Suprapubic skin (tissue), 4 donors: ENCODE measurements around the gene PRKAG2.

Experiments used
- POLR2A ChIP-seq, 2 donors: fragments of 450-650 bp; IDR thresholded peaks; one replicate each; pipeline ENCODE4 v1.6.1; 2017; ENCODE audit warnings: antibody characterized with exemption in 2 of 2, mild to moderate bottlenecking in 2 of 2, moderate library complexity in 2 of 2
- POLR2AphosphoS5 ChIP-seq, 3 donors: sonication (generic); formaldehyde crosslinking; IDR thresholded peaks; one replicate each; pipeline ENCODE4 v1.6.1; 2017; ENCODE audit warnings: antibody characterized with exemption in 3 of 3
- TF ChIP-seq, protein P1 (sequence below), 2 donors: fragments of 200-600 bp in 1 of 2; fragments of 450-650 bp in 1 of 2; sonication (generic) in 1 of 2; IDR thresholded peaks; one replicate each; pipeline ENCODE4 v1.5.1; 2016 to 2019; ENCODE audit warnings: antibody characterized with exemption in 2 of 2, mild to moderate bottlenecking in 1 of 2, moderate library complexity in 1 of 2

DNA sequence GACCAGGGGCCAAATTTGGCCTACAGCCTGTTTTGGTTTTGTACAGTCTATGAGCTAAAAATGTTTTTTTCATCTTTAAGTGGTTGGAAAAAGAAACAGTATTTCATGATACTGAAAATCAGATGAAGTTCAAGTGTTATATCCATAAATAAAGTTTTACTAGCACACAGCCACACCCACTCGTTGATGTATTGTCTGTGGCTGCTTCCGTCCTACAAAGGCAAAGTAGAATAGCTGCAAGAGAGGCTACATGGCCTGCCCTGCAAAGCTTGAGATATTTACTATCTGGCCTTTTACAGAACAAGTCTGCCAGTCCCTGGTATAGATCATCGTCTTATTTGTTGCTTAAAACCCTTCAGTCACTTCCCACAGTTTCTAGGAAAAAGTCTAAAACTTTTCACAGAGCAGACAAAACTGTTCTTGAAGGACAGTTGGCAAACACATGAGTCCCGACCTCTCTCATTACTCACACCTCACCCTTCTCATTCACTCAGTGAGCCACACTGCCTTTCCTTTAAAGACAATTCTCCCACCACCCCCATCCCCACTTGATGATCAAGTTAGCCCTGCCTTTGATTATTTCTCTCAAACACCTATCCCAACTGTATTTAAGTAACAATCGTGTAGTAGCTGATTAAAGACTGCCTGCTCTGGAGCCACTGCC is 367.1 kb downstream of the PRKAG2 start:
- TF ChIP-seq, protein P1, sequence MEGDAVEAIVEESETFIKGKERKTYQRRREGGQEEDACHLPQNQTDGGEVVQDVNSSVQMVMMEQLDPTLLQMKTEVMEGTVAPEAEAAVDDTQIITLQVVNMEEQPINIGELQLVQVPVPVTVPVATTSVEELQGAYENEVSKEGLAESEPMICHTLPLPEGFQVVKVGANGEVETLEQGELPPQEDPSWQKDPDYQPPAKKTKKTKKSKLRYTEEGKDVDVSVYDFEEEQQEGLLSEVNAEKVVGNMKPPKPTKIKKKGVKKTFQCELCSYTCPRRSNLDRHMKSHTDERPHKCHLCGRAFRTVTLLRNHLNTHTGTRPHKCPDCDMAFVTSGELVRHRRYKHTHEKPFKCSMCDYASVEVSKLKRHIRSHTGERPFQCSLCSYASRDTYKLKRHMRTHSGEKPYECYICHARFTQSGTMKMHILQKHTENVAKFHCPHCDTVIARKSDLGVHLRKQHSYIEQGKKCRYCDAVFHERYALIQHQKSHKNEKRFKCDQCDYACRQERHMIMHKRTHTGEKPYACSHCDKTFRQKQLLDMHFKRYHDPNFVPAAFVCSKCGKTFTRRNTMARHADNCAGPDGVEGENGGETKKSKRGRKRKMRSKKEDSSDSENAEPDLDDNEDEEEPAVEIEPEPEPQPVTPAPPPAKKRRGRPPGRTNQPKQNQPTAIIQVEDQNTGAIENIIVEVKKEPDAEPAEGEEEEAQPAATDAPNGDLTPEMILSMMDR (IDR thresholded peaks at IDR 0.05), result no peak
- TF ChIP-seq POLR2AphosphoS5 (IDR thresholded peaks at IDR 0.05) (no peak), POLR2A (IDR thresholded peaks at IDR 0.05) (no peak)
